Uterus (tissue), 4 donors: ENCODE data around the gene SLC22A23. TPM values are rescaled to one million over a fixed set of nuclear protein-coding genes. Genes with fewer than 3 reads are reported as not detected.
A peak's percentile ranks its signal among the peaks of the same experiment; 100 is the strongest.

Source experiments
- DNase-seq, 2 donors: peaks; one replicate each; pipeline ENCODE4 v3.0.0-alpha.2; 2019 to 2020
- H3K27ac ChIP-seq, 2 donors: fragments of 200-600 bp; sonication (generic); 1 replicate in 1 of 2; 2 replicates in 1 of 2; pipeline ENCODE4 v1.5.1; 2016 to 2018
- H3K27me3 ChIP-seq, 2 donors: fragments of 200-600 bp; sonication (generic); one replicate each; pipeline ENCODE4 v1.5.1; 2018 to 2019; ENCODE audit warnings: control low read depth in 1 of 2
- H3K36me3 ChIP-seq, 2 donors: fragments of 200-600 bp; sonication (generic); one replicate each; pipeline ENCODE4 v1.5.1; 2019; ENCODE audit warnings: control low read depth in 1 of 2
- H3K4me1 ChIP-seq, 2 donors: fragments of 200-600 bp; sonication (generic); one replicate each; pipeline ENCODE4 v1.5.1; 2018 to 2019; ENCODE audit warnings: control low read depth in 1 of 2
- H3K4me3 ChIP-seq, 2 donors: fragments of 200-600 bp; sonication (generic); 1 replicate in 1 of 2; 2 replicates in 1 of 2; pipeline ENCODE4 v1.5.1; 2018 to 2019; ENCODE audit warnings: mild to moderate bottlenecking in 1 of 2
- H3K9me3 ChIP-seq, 2 donors: fragments of 200-600 bp; sonication (generic); one replicate each; pipeline ENCODE4 v1.5.1; 2019; ENCODE audit warnings: control low read depth in 1 of 2
- POLR2A ChIP-seq, 2 donors: fragments of 450-650 bp; IDR thresholded peaks; one replicate each; pipeline ENCODE4 v1.6.1; 2016; ENCODE audit warnings: antibody characterized with exemption in 2 of 2, mild to moderate bottlenecking in 1 of 2, moderate library complexity in 1 of 2
- intact Hi-C: fragments of 100-400 bp; cut with DNase I; formaldehyde crosslinking; loops from one replicate; pipeline ENCODE4 v1.15.1; 2023; ENCODE audit warnings: low total_unique reads
- total RNA-seq, 4 donors: library from RNA; depleted of rRNA in 3 of 4; stranded (reverse); fragments of >200 nt in 3 of 4; gene quantifications; one replicate each; pipeline versions ENCODE4 v1.1.0 to v1.2.4, GENCODE V29; 2014 to 2023
- TF ChIP-seq, protein P1 (sequence below), 4 experiments: fragments of 200-600 bp in 2 of 4; fragments of 450-650 bp in 2 of 4; sonication (generic) in 2 of 4; IDR thresholded peaks; one replicate each; pipeline ENCODE4 v1.5.1; 2016 to 2019; ENCODE audit warnings: antibody characterized with exemption in 4 of 4, mild to moderate bottlenecking in 2 of 4, moderate library complexity in 1 of 4
- donor health status: DM: yes; HTN: yes; CAD: no.

SLC22A23 gene
- total RNA-seq, 4 donors from 2014 or later = 5.4 to 27.6 (median 9.7) TPM

- H3K27me3 ChIP-seq = no peaks in the 10 kb centered on the region
- peak in 1 of 2 donors; percentile 15 for DNase-seq
- H3K4me3 ChIP-seq = no peak overlapping the region
- H3K4me1 ChIP-seq = peaks cover 0 to 4% of the 10 kb centered on the region in 2 donors
- TF ChIP-seq, protein P1, sequence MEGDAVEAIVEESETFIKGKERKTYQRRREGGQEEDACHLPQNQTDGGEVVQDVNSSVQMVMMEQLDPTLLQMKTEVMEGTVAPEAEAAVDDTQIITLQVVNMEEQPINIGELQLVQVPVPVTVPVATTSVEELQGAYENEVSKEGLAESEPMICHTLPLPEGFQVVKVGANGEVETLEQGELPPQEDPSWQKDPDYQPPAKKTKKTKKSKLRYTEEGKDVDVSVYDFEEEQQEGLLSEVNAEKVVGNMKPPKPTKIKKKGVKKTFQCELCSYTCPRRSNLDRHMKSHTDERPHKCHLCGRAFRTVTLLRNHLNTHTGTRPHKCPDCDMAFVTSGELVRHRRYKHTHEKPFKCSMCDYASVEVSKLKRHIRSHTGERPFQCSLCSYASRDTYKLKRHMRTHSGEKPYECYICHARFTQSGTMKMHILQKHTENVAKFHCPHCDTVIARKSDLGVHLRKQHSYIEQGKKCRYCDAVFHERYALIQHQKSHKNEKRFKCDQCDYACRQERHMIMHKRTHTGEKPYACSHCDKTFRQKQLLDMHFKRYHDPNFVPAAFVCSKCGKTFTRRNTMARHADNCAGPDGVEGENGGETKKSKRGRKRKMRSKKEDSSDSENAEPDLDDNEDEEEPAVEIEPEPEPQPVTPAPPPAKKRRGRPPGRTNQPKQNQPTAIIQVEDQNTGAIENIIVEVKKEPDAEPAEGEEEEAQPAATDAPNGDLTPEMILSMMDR (IDR thresholded peaks at IDR 0.05) = no peak
- no peak for TF ChIP-seq POLR2A (IDR thresholded peaks at IDR 0.05)
- no peaks in the 10 kb centered on the region for H3K9me3 ChIP-seq
- peak overlapping the region; percentile 70 to 73 for H3K27ac ChIP-seq
- no peaks in the 10 kb centered on the region for H3K36me3 ChIP-seq
- intact Hi-C loops = no loop called here
Observed at GRCh38 chr6:3323696-3324261, 133.1 kb downstream of the SLC22A23 start.

DNA sequence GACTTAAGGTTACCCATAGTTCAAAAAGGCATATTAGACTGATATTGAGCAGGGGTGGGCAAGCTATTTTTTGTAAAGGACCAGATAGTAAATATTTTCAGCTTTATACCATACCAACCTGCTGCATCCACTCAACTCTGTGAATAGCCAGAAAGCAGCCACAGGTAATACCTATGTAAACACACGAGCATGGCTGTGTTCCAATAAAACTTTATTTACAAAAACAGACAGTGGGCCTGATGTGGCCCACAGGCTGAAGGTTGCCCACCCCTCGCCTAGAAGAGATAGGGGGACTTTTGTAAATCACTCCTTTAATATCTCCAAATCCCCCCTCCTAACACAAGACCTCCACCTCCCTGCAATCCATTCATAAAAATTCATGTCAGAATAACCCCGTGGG is 133.7 kb downstream of the SLC22A23 start:
- no peak for DNase-seq
- Histone ChIP-seq H3K4me3 (no peak overlapping the region), H3K27me3 (no peaks in the 10 kb centered on the region), H3K4me1 (peaks cover 0 to 4% of the 10 kb centered on the region in 2 donors), H3K36me3 (no peaks in the 10 kb centered on the region), H3K9me3 (no peaks in the 10 kb centered on the region), H3K27ac (peak overlapping the region in 1 of 2 donors; percentile 73)
- no peak for TF ChIP-seq POLR2A (IDR thresholded peaks at IDR 0.05)
- TF ChIP-seq, protein P1 (IDR thresholded peaks at IDR 0.05) = no peak
- intact Hi-C loops = no loop called here

GRCh38 chr6:3322366-3322890 is 134.4 kb downstream of the SLC22A23 start:
- TF ChIP-seq, protein P1 (IDR thresholded peaks at IDR 0.05) = no peak
- TF ChIP-seq POLR2A (IDR thresholded peaks at IDR 0.05) = no peak
- intact Hi-C loops = no loop called here
- H3K9me3 ChIP-seq = no peaks in the 10 kb centered on the region
- no peak overlapping the region for H3K27ac ChIP-seq
- peak in 1 of 2 donors; percentile 10 for DNase-seq
- no peaks in the 10 kb centered on the region for H3K36me3 ChIP-seq
- no peaks in the 10 kb centered on the region for H3K27me3 ChIP-seq
- no peak overlapping the region for H3K4me3 ChIP-seq
- peaks cover 0 to 4% of the 10 kb centered on the region in 2 donors for H3K4me1 ChIP-seq

DNA sequence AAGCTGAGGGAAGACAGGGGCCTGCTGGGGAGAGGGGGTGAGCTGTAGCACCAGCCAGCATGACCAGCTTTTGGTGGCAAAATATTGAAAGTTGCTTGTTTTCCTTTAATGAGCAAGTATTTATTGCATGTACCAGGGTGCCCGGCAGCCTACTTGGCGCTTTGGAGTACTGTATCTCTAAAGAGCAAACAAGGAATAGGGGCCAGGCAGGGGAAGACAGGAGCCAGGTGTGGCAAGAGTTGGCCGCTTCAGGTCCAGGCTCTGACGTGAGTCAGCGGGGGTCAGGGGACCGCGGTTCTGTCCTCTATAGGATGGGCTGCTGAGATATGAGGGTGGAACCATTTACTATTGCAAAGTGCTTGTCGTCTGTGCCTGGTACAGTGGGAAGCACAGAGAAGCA is 135.0 kb downstream of the SLC22A23 start:
- Histone ChIP-seq H3K27ac (no peak overlapping the region), H3K4me1 (peaks cover 0 to 4% of the 10 kb centered on the region in 2 donors), H3K9me3 (no peaks in the 10 kb centered on the region), H3K27me3 (no peaks in the 10 kb centered on the region), H3K4me3 (no peak overlapping the region), H3K36me3 (no peaks in the 10 kb centered on the region)
- TF ChIP-seq, protein P1 (IDR thresholded peaks at IDR 0.05) = no peak
- no peak for TF ChIP-seq POLR2A (IDR thresholded peaks at IDR 0.05)
- intact Hi-C loops = no loop called here
- peak in 1 of 2 donors; percentile 3 for DNase-seq

DNA sequence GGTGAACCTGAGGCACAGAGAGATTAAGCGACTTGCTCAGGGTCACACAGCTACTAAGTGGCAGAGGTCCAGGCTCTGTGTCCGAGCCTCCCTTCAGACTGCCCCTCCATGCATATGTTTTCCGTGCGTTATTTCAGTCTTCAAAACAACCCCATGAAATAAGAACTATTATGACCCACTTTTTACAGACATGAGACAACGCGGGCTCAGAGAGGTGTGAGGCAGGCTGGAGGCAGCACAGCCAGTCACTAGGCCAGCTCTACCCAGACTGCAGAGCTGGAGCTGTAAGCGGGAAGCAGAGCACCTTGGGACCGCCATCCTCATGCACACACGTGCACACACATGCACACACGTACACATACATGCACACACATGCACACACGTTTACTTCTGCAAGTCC is 135.8 kb downstream of the SLC22A23 start:
- TF ChIP-seq POLR2A (IDR thresholded peaks at IDR 0.05) = no peak
- TF ChIP-seq, protein P1 (IDR thresholded peaks at IDR 0.05) = no peak
- intact Hi-C loops = no loop called here
- H3K9me3 ChIP-seq = no peaks in the 10 kb centered on the region
- no peak overlapping the region for H3K4me3 ChIP-seq
- peaks cover 0 to 4% of the 10 kb centered on the region in 2 donors for H3K4me1 ChIP-seq
- no peaks in the 10 kb centered on the region for H3K36me3 ChIP-seq
- DNase-seq = no peak
- no peaks in the 10 kb centered on the region for H3K27me3 ChIP-seq
- no peak overlapping the region for H3K27ac ChIP-seq
